Glutamatergic neuron (in vitro differentiated cells): ENCODE measurements around the gene TEDC2. TPM values are rescaled to one million over a fixed set of nuclear protein-coding genes. Genes with fewer than 3 reads are reported as not detected.

Experiments
- DNase-seq: peaks from one replicate; pipeline ENCODE4 v3.0.0; 2022
- H3K27ac Mint-ChIP-seq: one replicate; pipeline ENCODE4 v1.8.0; 2020; ENCODE audit warnings: mild to moderate bottlenecking, mixed read lengths, inconsistent platforms; ENCODE audit not compliant: unreplicated experiment
- H3K27me3 Mint-ChIP-seq: one replicate; pipeline ENCODE4 v1.8.0; 2020; ENCODE audit warnings: mild to moderate bottlenecking, moderate library complexity, mixed read lengths, inconsistent platforms; ENCODE audit not compliant: unreplicated experiment
- H3K36me3 Mint-ChIP-seq: one replicate; pipeline ENCODE4 v1.8.0; 2020; ENCODE audit warnings: mild to moderate bottlenecking, mixed read lengths, inconsistent platforms; ENCODE audit not compliant: unreplicated experiment
- H3K4me1 Mint-ChIP-seq: one replicate; pipeline ENCODE4 v1.8.0; 2020; ENCODE audit warnings: mild to moderate bottlenecking, low read depth, mixed read lengths, inconsistent platforms; ENCODE audit not compliant: unreplicated experiment
- H3K4me3 Mint-ChIP-seq: one replicate; pipeline ENCODE4 v1.8.0; 2020; ENCODE audit warnings: mild to moderate bottlenecking, mixed read lengths, inconsistent platforms; ENCODE audit not compliant: unreplicated experiment
- H3K9me3 Mint-ChIP-seq: one replicate; pipeline ENCODE4 v1.8.0; 2020; ENCODE audit warnings: mild to moderate bottlenecking, moderate library complexity, mixed read lengths, inconsistent platforms; ENCODE audit not compliant: unreplicated experiment
- long read RNA-seq: library from polyadenylated mRNA; unstranded; transcript quantifications from one replicate; pipeline ENCODE4 v2.0.0, GENCODE V29; 2020; ENCODE audit not compliant: unreplicated experiment
- total RNA-seq: library from RNA; stranded (reverse); fragmentation: NEBNext Ultra II Directional; extraction: Animal tissue kit (Norgen Biotek cat#: 25700); gene quantifications from one replicate; pipeline ENCODE4 v1.2.1, GENCODE V29; 2021; ENCODE audit not compliant: unreplicated experiment
- TF ChIP-seq, protein P1 (sequence below): fragments of 200-600 bp; sonication (generic); IDR thresholded peaks from one replicate; pipeline ENCODE4 v1.5.0; 2021; ENCODE audit not compliant: partially characterized antibody, unreplicated experiment

Gene TEDC2, protein sequence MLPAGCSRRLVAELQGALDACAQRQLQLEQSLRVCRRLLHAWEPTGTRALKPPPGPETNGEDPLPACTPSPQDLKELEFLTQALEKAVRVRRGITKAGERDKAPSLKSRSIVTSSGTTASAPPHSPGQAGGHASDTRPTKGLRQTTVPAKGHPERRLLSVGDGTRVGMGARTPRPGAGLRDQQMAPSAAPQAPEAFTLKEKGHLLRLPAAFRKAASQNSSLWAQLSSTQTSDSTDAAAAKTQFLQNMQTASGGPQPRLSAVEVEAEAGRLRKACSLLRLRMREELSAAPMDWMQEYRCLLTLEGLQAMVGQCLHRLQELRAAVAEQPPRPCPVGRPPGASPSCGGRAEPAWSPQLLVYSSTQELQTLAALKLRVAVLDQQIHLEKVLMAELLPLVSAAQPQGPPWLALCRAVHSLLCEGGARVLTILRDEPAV
- total RNA-seq, result 21.1 TPM
- long read RNA-seq, partial matches to known transcripts, result 5 of 13 reads
- long read RNA-seq, other reads (novel, unspliced or antisense), result 5 of 13 reads

DNA sequence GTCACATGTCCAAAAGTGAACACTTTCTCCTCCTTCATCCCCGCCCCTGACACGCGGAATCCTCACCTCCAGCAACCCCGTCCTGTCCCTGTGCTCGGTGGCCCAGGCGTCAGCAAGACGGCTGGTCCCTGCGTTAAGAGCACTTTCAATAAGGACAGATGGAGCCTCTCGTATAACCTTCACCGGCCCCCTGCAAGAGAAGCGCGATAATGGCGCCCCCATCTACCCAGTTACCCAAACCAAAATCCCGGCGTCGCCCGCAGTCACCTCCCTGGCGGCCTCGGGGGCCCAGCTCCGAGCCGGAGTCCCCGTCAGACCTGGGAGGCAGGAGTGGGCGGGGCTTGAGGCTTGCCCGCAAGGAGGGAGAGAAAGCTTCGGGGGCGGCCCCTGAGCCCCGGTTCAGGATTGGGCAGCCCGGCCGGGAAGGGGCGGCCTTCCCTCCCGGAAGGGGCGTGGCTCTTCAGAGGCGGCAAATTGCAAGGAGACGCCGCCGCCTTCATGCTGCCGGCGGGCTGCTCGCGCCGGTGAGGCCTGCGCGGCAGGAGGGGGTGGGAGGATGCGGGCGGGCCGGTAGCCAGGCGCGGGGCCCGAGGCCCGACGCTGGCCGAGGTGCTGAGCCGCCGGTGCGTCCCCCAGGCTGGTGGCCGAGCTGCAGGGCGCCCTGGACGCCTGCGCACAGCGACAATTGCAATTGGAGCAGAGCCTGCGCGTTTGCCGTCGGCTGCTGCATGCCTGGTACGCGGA lies at the start of gene TEDC2:
TEDC2 (plus strand) TSS at position 463 of the 744 bp plus-strand sequence; CDS start at position 499, 36 bp downstream.
- TF ChIP-seq, protein P1, sequence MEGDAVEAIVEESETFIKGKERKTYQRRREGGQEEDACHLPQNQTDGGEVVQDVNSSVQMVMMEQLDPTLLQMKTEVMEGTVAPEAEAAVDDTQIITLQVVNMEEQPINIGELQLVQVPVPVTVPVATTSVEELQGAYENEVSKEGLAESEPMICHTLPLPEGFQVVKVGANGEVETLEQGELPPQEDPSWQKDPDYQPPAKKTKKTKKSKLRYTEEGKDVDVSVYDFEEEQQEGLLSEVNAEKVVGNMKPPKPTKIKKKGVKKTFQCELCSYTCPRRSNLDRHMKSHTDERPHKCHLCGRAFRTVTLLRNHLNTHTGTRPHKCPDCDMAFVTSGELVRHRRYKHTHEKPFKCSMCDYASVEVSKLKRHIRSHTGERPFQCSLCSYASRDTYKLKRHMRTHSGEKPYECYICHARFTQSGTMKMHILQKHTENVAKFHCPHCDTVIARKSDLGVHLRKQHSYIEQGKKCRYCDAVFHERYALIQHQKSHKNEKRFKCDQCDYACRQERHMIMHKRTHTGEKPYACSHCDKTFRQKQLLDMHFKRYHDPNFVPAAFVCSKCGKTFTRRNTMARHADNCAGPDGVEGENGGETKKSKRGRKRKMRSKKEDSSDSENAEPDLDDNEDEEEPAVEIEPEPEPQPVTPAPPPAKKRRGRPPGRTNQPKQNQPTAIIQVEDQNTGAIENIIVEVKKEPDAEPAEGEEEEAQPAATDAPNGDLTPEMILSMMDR, result peak; percentile 9
- H3K36me3 Mint-ChIP-seq, result no peaks in the 10 kb centered on the region

DNA sequence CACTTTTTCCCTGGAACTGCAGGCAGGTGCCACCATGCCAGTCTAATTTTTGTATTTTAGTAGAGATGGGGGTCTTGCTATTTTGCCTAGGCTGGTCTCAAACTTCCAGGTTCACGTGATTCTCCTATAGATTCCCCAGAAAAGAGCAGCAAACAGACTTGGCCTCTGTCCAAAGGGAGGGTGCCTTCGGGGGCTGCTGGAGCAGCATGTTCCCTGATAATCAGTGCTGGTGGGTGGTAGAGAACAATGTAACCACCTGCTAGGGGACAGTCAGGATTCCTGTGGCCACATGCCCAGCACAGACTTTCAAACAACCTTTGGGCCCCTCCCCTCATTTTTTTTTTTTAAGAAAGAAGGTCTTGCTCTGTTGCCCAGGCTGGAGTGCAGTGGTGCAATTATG lies 44.8 kb upstream of the TEDC2 start:
- no peak overlapping the region for H3K27ac Mint-ChIP-seq
- no peaks in the 10 kb centered on the region for H3K4me1 Mint-ChIP-seq
- no peak for DNase-seq
- no peaks in the 10 kb centered on the region for H3K36me3 Mint-ChIP-seq
- peaks cover 1% of the 10 kb centered on the region for H3K27me3 Mint-ChIP-seq
- H3K4me3 Mint-ChIP-seq, result no peak overlapping the region
- no peaks in the 10 kb centered on the region for H3K9me3 Mint-ChIP-seq
- TF ChIP-seq, protein P1, result no peak

More for the DNA sequence above, at the start of gene TEDC2:
- peaks cover 6% of the 10 kb centered on the region for H3K4me1 Mint-ChIP-seq
- H3K4me3 Mint-ChIP-seq, result peak within 1 kb of the TSS; percentile 99
- peak within 1 kb of the TSS; percentile 90 for H3K27ac Mint-ChIP-seq
- H3K27me3 Mint-ChIP-seq, result peaks cover 14% of the 10 kb centered on the region
- DNase-seq, result peak; percentile 99
- peaks cover 6% of the 10 kb centered on the region for H3K9me3 Mint-ChIP-seq

DNA sequence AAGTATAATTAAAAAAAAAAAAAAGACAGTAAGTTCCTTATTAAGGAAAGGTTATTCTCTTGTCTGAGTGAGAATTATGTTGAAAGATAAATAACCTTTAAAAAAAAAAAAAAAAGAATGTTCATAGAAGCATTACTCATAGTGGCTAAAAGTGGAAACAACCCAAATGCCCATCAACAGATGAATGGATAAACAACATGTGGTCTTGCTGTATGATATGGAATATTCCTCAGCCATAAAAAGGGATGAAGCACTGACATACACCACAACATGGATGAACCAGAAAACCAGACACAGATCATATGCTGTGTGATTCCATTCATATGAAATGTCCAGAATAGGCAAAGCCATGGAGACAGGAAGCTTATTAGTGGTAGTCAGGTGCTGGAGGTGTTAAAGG lies 39.9 kb upstream of the TEDC2 start:
- TF ChIP-seq, protein P1, result no peak
- Mint-ChIP-seq H3K27ac (no peak overlapping the region), H3K4me3 (peak overlapping the region; percentile 1)

DNA sequence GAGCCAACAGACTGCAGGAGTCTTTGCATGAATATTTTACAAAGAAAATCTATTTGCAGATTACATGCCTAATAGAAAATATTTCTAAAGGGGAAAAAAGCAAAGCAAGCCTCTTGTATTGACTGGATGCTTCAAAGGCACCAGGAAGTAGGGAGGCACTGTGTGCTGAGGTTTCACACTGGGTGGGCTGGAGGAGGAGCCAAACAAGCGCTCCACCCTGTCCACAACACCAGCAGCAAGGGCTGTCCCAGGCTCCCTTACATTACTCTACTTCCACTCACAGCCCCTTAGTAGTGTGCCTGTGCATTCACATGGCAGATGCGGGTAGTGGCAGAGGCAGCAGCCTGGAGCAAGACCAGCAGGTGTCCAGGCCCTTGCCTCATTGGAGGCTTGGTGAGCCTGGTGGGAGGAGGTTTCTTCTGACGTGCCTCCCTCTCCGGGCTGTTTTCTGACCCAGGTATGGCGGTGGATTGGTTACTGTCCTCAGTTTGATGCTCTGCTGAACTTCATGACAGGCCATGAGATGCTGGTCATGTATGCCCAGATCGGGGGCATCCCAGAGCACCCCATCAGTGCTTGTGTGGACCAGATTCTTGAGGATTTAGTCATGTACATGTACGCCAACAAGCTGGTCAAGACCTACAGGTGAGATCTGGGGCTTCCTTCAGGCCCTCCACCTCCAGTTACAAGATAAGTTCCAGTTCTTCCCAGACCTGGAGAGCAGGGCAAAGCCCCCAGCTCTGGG lies 37.6 kb upstream of the TEDC2 start:
- DNase-seq, result no peak
- Mint-ChIP-seq H3K27me3 (peaks cover 4% of the 10 kb centered on the region), H3K9me3 (peaks cover 4% of the 10 kb centered on the region), H3K4me1 (peaks cover under 1% of the 10 kb centered on the region), H3K4me3 (no peak overlapping the region), H3K27ac (no peak overlapping the region), H3K36me3 (no peaks in the 10 kb centered on the region)
- TF ChIP-seq, protein P1, result no peak

More for the DNA sequence above, 39.9 kb upstream of the TEDC2 start:
- no peak for DNase-seq
- no peaks in the 10 kb centered on the region for H3K4me1 Mint-ChIP-seq
- peaks cover 2% of the 10 kb centered on the region for H3K9me3 Mint-ChIP-seq
- no peaks in the 10 kb centered on the region for H3K36me3 Mint-ChIP-seq
- peaks cover 3% of the 10 kb centered on the region for H3K27me3 Mint-ChIP-seq
